SK-N-SH (cell line): ENCODE measurements around the gene LARGE1. TPM values are rescaled to one million over a fixed set of nuclear protein-coding genes. Genes with fewer than 3 reads are reported as not detected.

Experiments
- CTCF ChIA-PET: fragments of 300-600, 350-600 bp; formaldehyde crosslinking; extraction: SDS; loops from one replicate; lab custom pipeline; 2021; lab: Yijun Ruan, JAX
- POLR2A ChIA-PET: fragments of 350-600 bp; sonication (Branson Sonifier 250); formaldehyde crosslinking; extraction: SDS; loops from one replicate; lab custom pipeline; 2020; ENCODE audit warnings: antibody characterized with exemption, inconsistent platforms; lab: Yijun Ruan, JAX
- DNase-seq: peaks from one replicate; pipeline ENCODE4 v3.0.0; 2012
- H2AFZ ChIP-seq: fragments of 200-600 bp; sonication (generic); 2 replicates; pipeline ENCODE4 v1.8.1; 2016; ENCODE audit warnings: antibody characterized with exemption, mild to moderate bottlenecking, low read depth
- H3F3A ChIP-seq: fragments of 200-600 bp; sonication (generic); replicated peaks from 2 replicates; pipeline ENCODE3; 2016; ENCODE audit warnings: antibody characterized with exemption, mild to moderate bottlenecking; ENCODE audit not compliant: insufficient read depth
- H3K27ac ChIP-seq, 2 experiments: fragments of 200-500 bp in 1 of 2; fragments of 200-600 bp in 1 of 2; sonication (Bioruptor generic) in 1 of 2; sonication (generic), shearing (Covaris generic) in 1 of 2; 2 replicates each; pipeline versions ENCODE4 v1.5.1 to v1.6.1; 2014 to 2016; ENCODE audit warnings: low read depth in 2 of 2, inconsistent platforms in 1 of 2, low read length in 1 of 2, mild to moderate bottlenecking in 1 of 2, mixed read lengths in 1 of 2
- H3K27me3 ChIP-seq: fragments of 200-600 bp; sonication (generic), shearing (Covaris generic); 2 replicates; pipeline ENCODE4 v1.6.1; 2016; ENCODE audit warnings: mixed run types; ENCODE audit not compliant: insufficient read depth
- H3K36me3 ChIP-seq, 2 experiments: fragments of 200-500 bp in 1 of 2; fragments of 200-600 bp in 1 of 2; sonication (Bioruptor generic) in 1 of 2; sonication (generic) in 1 of 2; replicated peaks in 1 of 2; 2 replicates each; pipeline versions ENCODE3 to v1.5.1; 2014 to 2016; ENCODE audit warnings: low read length in 1 of 2, mild to moderate bottlenecking in 1 of 2; ENCODE audit not compliant: insufficient read depth in 2 of 2, control insufficient read depth in 1 of 2
- H3K4me1 ChIP-seq, 2 experiments: fragments of 200-500 bp in 1 of 2; fragments of 200-600 bp in 1 of 2; sonication (Bioruptor generic) in 1 of 2; sonication (generic), shearing (Covaris generic) in 1 of 2; 2 replicates each; pipeline versions ENCODE4 v1.5.1 to v1.6.1; 2014 to 2016; ENCODE audit warnings: low read depth in 1 of 2, low read length in 1 of 2, mixed run types in 1 of 2; ENCODE audit not compliant: insufficient read depth in 2 of 2, control insufficient read depth in 1 of 2
- H3K4me2 ChIP-seq: fragments of 200-600 bp; sonication (generic), shearing (Covaris generic); 2 replicates; pipeline ENCODE4 v1.6.1; 2017; ENCODE audit warnings: mixed run types
- H3K4me3 ChIP-seq, 2 experiments: fragments of 200-500 bp in 1 of 2; fragments of 200-600 bp in 1 of 2; sonication (Bioruptor generic) in 1 of 2; sonication (generic), shearing (Covaris generic) in 1 of 2; 2 replicates each; pipeline versions ENCODE4 v1.5.1 to v1.8.1; 2014 to 2016; ENCODE audit warnings: low read depth in 2 of 2, inconsistent platforms in 1 of 2, low read length in 1 of 2, mild to moderate bottlenecking in 1 of 2, mixed read lengths in 1 of 2, moderate library complexity in 1 of 2
- H3K79me2 ChIP-seq: fragments of 200-600 bp; sonication (generic); 2 replicates; pipeline ENCODE4 v1.8.1; 2017; ENCODE audit warnings: mild to moderate bottlenecking; ENCODE audit not compliant: insufficient read depth
- H3K9ac ChIP-seq: fragments of 200-600 bp; sonication (generic); 2 replicates; pipeline ENCODE4 v1.6.1; 2017; ENCODE audit warnings: mixed run types
- H3K9me2 ChIP-seq: fragments of 200-600 bp; sonication (generic); 2 replicates; pipeline ENCODE4 v1.6.1; 2017; ENCODE audit warnings: mixed run types
- H3K9me3 ChIP-seq: fragments of 200-600 bp; sonication (generic); 2 replicates; pipeline ENCODE4 v1.6.1; 2017; ENCODE audit warnings: mixed run types, mild to moderate bottlenecking, moderate library complexity
- H4K20me1 ChIP-seq: fragments of 200-600 bp; sonication (generic); 2 replicates; pipeline ENCODE4 v1.6.1; 2017; ENCODE audit warnings: mild to moderate bottlenecking, mixed run types; ENCODE audit not compliant: insufficient read depth
- CTCF ChIP-seq: fragments of 200-600 bp; sonication (generic); IDR thresholded peaks from 2 replicates; pipeline ENCODE4 v1.6.1; 2017; ENCODE audit warnings: antibody characterized with exemption, mild to moderate bottlenecking, moderate library complexity
- ELF1 ChIP-seq: IDR thresholded peaks from 2 replicates; pipeline ENCODE4 v1.4.0; 2012
- EP300 ChIP-seq, 2 experiments: IDR thresholded peaks; 2 replicates each; pipeline versions ENCODE4 v1.4.0 to v1.6.1; 2012; ENCODE audit warnings: borderline replicate concordance in 1 of 2, low read depth in 1 of 2, low read length in 1 of 2
- EZH2phosphoT487 ChIP-seq: fragments of 200-600 bp; sonication (generic); IDR thresholded peaks from 2 replicates; pipeline ENCODE4 v1.6.1; 2017; ENCODE audit warnings: low read depth, mixed run types, mild to moderate bottlenecking, antibody characterized with exemption, moderate library complexity, borderline replicate concordance
- FOSL2 ChIP-seq: IDR thresholded peaks from 2 replicates; pipeline ENCODE4 v1.4.0; 2012; ENCODE audit warnings: low read depth, mild to moderate bottlenecking, moderate library complexity, borderline replicate concordance
- FOXJ3 ChIP-seq: sonication (generic); formaldehyde crosslinking; IDR thresholded peaks from 2 replicates; pipeline ENCODE4 v1.5.1; 2020; ENCODE audit warnings: mild to moderate bottlenecking, missing genetic modification reagents
- GATA2 ChIP-seq: sonication (generic); formaldehyde crosslinking; IDR thresholded peaks from 2 replicates; pipeline ENCODE4 v1.5.0; 2020; ENCODE audit warnings: mild to moderate bottlenecking, missing genetic modification reagents
- JUND ChIP-seq: IDR thresholded peaks from 2 replicates; pipeline ENCODE4 v1.4.0; 2012
- MAX ChIP-seq: IDR thresholded peaks from 2 replicates; pipeline ENCODE4 v1.4.0; 2012; ENCODE audit warnings: low read depth
- MEF2A ChIP-seq: IDR thresholded peaks from 2 replicates; pipeline ENCODE4 v1.4.0; 2012; ENCODE audit warnings: low read depth, borderline replicate concordance
- NRF1 ChIP-seq: IDR thresholded peaks from 2 replicates; pipeline ENCODE4 v1.6.1; 2012; ENCODE audit warnings: low read depth, mild to moderate bottlenecking, low read length
- POLR2AphosphoS5 ChIP-seq: IDR thresholded peaks from 2 replicates; pipeline ENCODE4 v1.6.1; 2012; ENCODE audit warnings: low read depth, low read length
- RAD21 ChIP-seq: IDR thresholded peaks from 2 replicates; pipeline ENCODE4 v1.6.1; 2012; ENCODE audit warnings: mild to moderate bottlenecking, low read length
- RCOR1 ChIP-seq: fragments of 150-350 bp; IDR thresholded peaks from 2 replicates; pipeline ENCODE4 v1.6.1; 2017; ENCODE audit warnings: antibody characterized with exemption, low read length
- RFX5 ChIP-seq: IDR thresholded peaks from 2 replicates; pipeline ENCODE4 v1.6.1; 2012; ENCODE audit warnings: mild to moderate bottlenecking, improper control_type of control experiment, low read length
- SIN3A ChIP-seq: IDR thresholded peaks from 2 replicates; pipeline ENCODE4 v1.6.1; 2012; ENCODE audit warnings: low read depth, mild to moderate bottlenecking, low read length, moderate library complexity, borderline replicate concordance
- SMC3 ChIP-seq: IDR thresholded peaks from 2 replicates; pipeline ENCODE4 v1.6.1; 2012; ENCODE audit warnings: low read depth, low read length, improper control_type of control experiment
- TCF12 ChIP-seq: IDR thresholded peaks from 2 replicates; pipeline ENCODE4 v1.4.0; 2012
- TEAD4 ChIP-seq: IDR thresholded peaks from 2 replicates; pipeline ENCODE4 v1.4.0; 2012; ENCODE audit warnings: mild to moderate bottlenecking, borderline replicate concordance; ENCODE audit not compliant: insufficient read depth
- USF1 ChIP-seq: IDR thresholded peaks from 2 replicates; pipeline ENCODE4 v1.4.0; 2012; ENCODE audit warnings: low read depth, borderline replicate concordance
- USF2 ChIP-seq: fragments of 150-350 bp; IDR thresholded peaks from 2 replicates; pipeline ENCODE4 v1.6.1; 2017; ENCODE audit warnings: antibody characterized with exemption, low read length, low read depth, borderline replicate concordance
- YY1 ChIP-seq: IDR thresholded peaks from 2 replicates; pipeline ENCODE4 v1.4.0; 2012; ENCODE audit warnings: low read depth, mild to moderate bottlenecking
- WGBS: methylation state at CpG from one replicate; pipeline ENCODE4 v1.1.6; 2017; ENCODE audit warnings: low lambda C conversion rate; 5-methylcytosine and 5-hydroxymethylcytosine counted together
- polyA plus RNA-seq, 3 experiments: library from polyadenylated mRNA; depleted of rRNA; stranded (reverse); fragments of >200 nt; gene quantifications; 2 replicates each; pipeline ENCODE4 v1.2.3, GENCODE V29; 2012

The LARGE1 gene
- polyA plus RNA-seq, 1 of the 3 experiments (the other 2 are of a cell fraction): 1.1 TPM

GRCh38 chr22:33347002-33347401 is 573.3 kb downstream of the LARGE1 start:
- no peaks in the 10 kb centered on the region for H3K4me1 ChIP-seq
- no peaks in the 10 kb centered on the region for H4K20me1 ChIP-seq
- H2AFZ ChIP-seq: no peak overlapping the region
- CTCF ChIA-PET: no interaction called here
- H3K9me2 ChIP-seq: no peaks in the 10 kb centered on the region
- H3K9me3 ChIP-seq: no peaks in the 10 kb centered on the region
- H3K9ac ChIP-seq: no peak overlapping the region
- DNase-seq: no peak
- TF ChIP-seq SIN3A (no peak), TEAD4 (no peak), SMC3 (no peak), POLR2AphosphoS5 (no peak), GATA2 (CRISPR knock-in tag) (no peak), ELF1 (no peak), NRF1 (no peak), RAD21 (no peak), YY1 (no peak)
- no peak overlapping the region for H3K4me2 ChIP-seq
- no peak overlapping the region for H3K4me3 ChIP-seq
- POLR2A ChIA-PET: no interaction called here
- no peaks in the 10 kb centered on the region for H3K27me3 ChIP-seq
- no peaks in the 10 kb centered on the region for H3K79me2 ChIP-seq
- no peaks in the 10 kb centered on the region for H3K36me3 ChIP-seq
- 50% methylated on average over 1 of the region's 1 CpG for WGBS
- H3K27ac ChIP-seq: no peak overlapping the region
- H3F3A ChIP-seq: no peaks in the 10 kb centered on the region

GRCh38 chr22:33341611-33342010 is 578.7 kb downstream of the LARGE1 start:
- CTCF ChIA-PET: no interaction called here

GRCh38 chr22:33337524-33337923 is 582.8 kb downstream of the LARGE1 start:
- H2AFZ ChIP-seq: no peak overlapping the region
- no peak overlapping the region for H3K27ac ChIP-seq
- H3K4me2 ChIP-seq: no peak overlapping the region
- H3K4me1 ChIP-seq: no peaks in the 10 kb centered on the region; a peak in 1 of 4 replicates
- 72% methylated on average over 6 of the region's 10 CpGs for whole genome bisulfite sequencing
- no peaks in the 10 kb centered on the region for H3F3A ChIP-seq
- H3K9ac ChIP-seq: no peak overlapping the region
- no peaks in the 10 kb centered on the region for H3K36me3 ChIP-seq
- no peaks in the 10 kb centered on the region for H4K20me1 ChIP-seq
- H3K27me3 ChIP-seq: no peaks in the 10 kb centered on the region
- CTCF ChIA-PET: interaction anchor here (0.6 kb wide), 1 partner anchor 12 kb away, joined by 3 read pairs; no protein-coding TSS in a partner anchor
- H3K4me3 ChIP-seq: no peak overlapping the region
- DNase-seq: no peak
- POLR2A ChIA-PET: no interaction called here
- H3K9me3 ChIP-seq: no peaks in the 10 kb centered on the region
- no peaks in the 10 kb centered on the region for H3K79me2 ChIP-seq
- no peaks in the 10 kb centered on the region for H3K9me2 ChIP-seq
- TF ChIP-seq EP300 (IDR thresholded peaks at IDR 0.05; ENCODE audit: borderline replicate concordance in 1 of 2, low read depth in 1 of 2, low read length in 1 of 2) (no peak), USF1 (no peak), USF2 (no peak), RAD21 (no peak), TEAD4 (no peak), ELF1 (no peak), EZH2phosphoT487 (no peak), TCF12 (no peak), RCOR1 (no peak), FOXJ3 (CRISPR knock-in tag) (no peak), MAX (no peak), JUND (no peak), FOSL2 (no peak), CTCF (no peak)

More at GRCh38 chr22:33341611-33342010, 578.7 kb downstream of the LARGE1 start:
- Histone ChIP-seq H3K4me3 (no peak overlapping the region), H3K9me3 (no peaks in the 10 kb centered on the region), H3K79me2 (no peaks in the 10 kb centered on the region), H3K4me1 (no peaks in the 10 kb centered on the region), H3K9ac (no peak overlapping the region), H4K20me1 (no peaks in the 10 kb centered on the region), H3F3A (no peaks in the 10 kb centered on the region), H3K4me2 (no peak overlapping the region), H3K27me3 (no peaks in the 10 kb centered on the region), H3K27ac (no peak overlapping the region), H3K36me3 (no peaks in the 10 kb centered on the region), H3K9me2 (no peaks in the 10 kb centered on the region), H2AFZ (no peak overlapping the region)
- WGBS: 33% methylated on average over 5 of the region's 8 CpGs
- TF ChIP-seq JUND (no peak), MEF2A (no peak), RAD21 (no peak), RFX5 (no peak), EZH2phosphoT487 (no peak)
- no peak for DNase-seq
- POLR2A ChIA-PET: no interaction called here
